Stomach (tissue), 4 donors: ENCODE data around the gene XYLT1.

Experiments used
- CTCF ChIP-seq, 7 experiments: fragments of 450-650 bp in 4 of 7; fragments of 200-600 bp in 3 of 7; sonication (generic) in 3 of 7; IDR thresholded peaks; one replicate each; pipeline ENCODE4 v1.5.1; 2016 to 2019; ENCODE audit warnings: antibody characterized with exemption in 7 of 7, control low read depth in 2 of 7, mild to moderate bottlenecking in 1 of 7
- POLR2A ChIP-seq, 4 donors: fragments of 450-650 bp; IDR thresholded peaks; one replicate each; pipeline ENCODE4 v1.6.1; 2016; ENCODE audit warnings: antibody characterized with exemption in 4 of 4, control low read depth in 2 of 4, mild to moderate bottlenecking in 1 of 4, moderate library complexity in 1 of 4
- POLR2AphosphoS5 ChIP-seq, 3 donors: sonication (generic); formaldehyde crosslinking; IDR thresholded peaks; one replicate each; pipeline ENCODE4 v1.6.1; 2016; ENCODE audit warnings: antibody characterized with exemption in 3 of 3

DNA sequence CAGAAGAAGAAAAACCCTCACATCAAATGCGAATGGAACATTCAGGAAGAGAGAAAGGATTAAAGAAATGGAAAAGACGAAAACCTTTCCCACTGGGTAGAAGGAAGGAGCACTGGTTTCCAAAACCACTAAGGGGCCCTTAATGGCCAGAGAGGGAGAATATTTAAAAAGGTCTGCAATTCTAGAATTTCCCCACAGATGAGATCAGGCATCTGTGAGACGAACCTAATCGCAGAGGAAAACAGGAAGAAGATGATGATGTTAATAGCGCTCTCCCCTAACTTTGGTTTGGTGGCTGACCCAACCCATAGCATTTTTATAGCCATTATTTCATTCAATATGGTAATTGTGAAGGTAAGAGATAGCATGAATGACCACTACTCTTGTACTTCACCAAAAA, 32.8 kb downstream of the XYLT1 start:
- TF ChIP-seq POLR2A (IDR thresholded peaks at IDR 0.05) (no peak), CTCF (IDR thresholded peaks at IDR 0.05) (no peak), POLR2AphosphoS5 (IDR thresholded peaks at IDR 0.05) (no peak)
